ENCODE results near the gene DGLUCY.

DNA sequence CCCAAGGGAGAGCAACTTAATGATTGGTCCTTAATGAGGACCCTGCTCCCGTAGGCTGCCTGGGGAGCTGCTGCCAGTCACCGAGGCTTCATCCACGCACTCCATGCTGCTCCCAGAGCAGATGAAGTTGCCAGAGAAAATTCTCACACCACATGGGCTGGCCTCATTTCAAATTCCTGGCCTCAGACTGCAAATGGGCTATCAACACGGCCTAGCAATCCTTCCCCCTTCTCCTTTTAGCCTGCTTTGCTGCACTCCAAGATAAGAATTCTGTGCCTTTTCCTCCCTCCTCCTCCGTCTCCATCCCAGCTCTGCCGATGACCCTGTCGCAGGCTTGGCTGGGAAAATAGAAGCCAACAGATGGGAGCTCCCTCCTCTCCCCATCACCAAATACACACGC lies 10.8 kb upstream of the DGLUCY start:
- TF ChIP-seq, protein P1, sequence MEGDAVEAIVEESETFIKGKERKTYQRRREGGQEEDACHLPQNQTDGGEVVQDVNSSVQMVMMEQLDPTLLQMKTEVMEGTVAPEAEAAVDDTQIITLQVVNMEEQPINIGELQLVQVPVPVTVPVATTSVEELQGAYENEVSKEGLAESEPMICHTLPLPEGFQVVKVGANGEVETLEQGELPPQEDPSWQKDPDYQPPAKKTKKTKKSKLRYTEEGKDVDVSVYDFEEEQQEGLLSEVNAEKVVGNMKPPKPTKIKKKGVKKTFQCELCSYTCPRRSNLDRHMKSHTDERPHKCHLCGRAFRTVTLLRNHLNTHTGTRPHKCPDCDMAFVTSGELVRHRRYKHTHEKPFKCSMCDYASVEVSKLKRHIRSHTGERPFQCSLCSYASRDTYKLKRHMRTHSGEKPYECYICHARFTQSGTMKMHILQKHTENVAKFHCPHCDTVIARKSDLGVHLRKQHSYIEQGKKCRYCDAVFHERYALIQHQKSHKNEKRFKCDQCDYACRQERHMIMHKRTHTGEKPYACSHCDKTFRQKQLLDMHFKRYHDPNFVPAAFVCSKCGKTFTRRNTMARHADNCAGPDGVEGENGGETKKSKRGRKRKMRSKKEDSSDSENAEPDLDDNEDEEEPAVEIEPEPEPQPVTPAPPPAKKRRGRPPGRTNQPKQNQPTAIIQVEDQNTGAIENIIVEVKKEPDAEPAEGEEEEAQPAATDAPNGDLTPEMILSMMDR (conservative IDR thresholded peaks at IDR 0.05; ENCODE audit: low read length), result no peak
- TF ChIP-seq EZH2phosphoT487 (IDR thresholded peaks at IDR 0.05; ENCODE audit: borderline replicate concordance), result no peak
